Measurements from ENCODE around the gene CASP5.

GRCh38 chr11:104946907-104947306 is 76.1 kb downstream of the CASP5 start:
- TF ChIP-seq CTCF (IDR thresholded peaks at IDR 0.05; ENCODE audit: poor library complexity), result peak; percentile 52
- no peak for TF ChIP-seq EZH2 (IDR thresholded peaks at IDR 0.05; ENCODE audit: borderline replicate concordance)

All from hepatocyte (in vitro differentiated cells).